Posterior vena cava (tissue), 2 donors: ENCODE results near the gene TMOD4. TPM values are rescaled to one million over a fixed set of nuclear protein-coding genes. Genes with fewer than 3 reads are reported as not detected.

ENCODE experiments used
- DNase-seq: peaks from one replicate; pipeline ENCODE4 v3.0.0-alpha.2; 2020; ENCODE audit warnings: low spot score
- intact Hi-C, 2 donors: fragments of 100-400 bp; cut with DNase I; formaldehyde crosslinking; loops; one replicate each; pipeline versions ENCODE4 v1.14.1 to v1.14.2; 2022 to 2023
- total RNA-seq, 2 donors: library from RNA; stranded (reverse); fragmentation: NEBNext Ultra II Directional; extraction: Animal tissue kit (Norgen Biotek cat#: 25700); gene quantifications; one replicate each; pipeline ENCODE4 v1.2.1, GENCODE V29; 2021
- donor health status: DM: yes; HTN: yes; CAD: no.
- donor health status: DM: yes; HTN: yes; CAD: no.

Gene TMOD4
- total RNA-seq, 2 donors from 2014 or later = 0.88 TPM; not detected in 1

- intact Hi-C loops = no loop called here
- no peak for DNase-seq
Observed at GRCh38 chr1:151187205-151187604, 11.4 kb upstream of the TMOD4 start.

DNA sequence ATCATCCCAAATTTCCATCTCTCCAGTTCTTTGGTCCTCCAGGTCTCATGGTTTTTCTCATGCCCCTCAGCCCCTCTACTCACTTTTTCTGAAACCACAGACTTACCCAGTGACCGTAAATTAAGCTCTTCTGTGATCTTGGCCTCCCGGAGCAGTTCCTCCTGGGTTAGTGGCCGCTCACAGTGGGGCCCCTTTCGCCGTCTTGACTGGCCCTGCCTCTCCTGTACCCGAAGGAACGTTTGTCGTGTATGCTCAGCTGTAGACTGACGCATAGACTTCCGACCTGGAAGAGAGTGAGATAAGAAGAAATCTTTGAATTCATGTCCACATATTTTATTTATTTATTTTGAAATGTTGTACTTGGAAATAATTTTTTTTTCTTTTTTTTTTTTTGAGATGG lies 8.4 kb upstream of the TMOD4 start:
- intact Hi-C loops = no loop called here
- no peak for DNase-seq

DNA sequence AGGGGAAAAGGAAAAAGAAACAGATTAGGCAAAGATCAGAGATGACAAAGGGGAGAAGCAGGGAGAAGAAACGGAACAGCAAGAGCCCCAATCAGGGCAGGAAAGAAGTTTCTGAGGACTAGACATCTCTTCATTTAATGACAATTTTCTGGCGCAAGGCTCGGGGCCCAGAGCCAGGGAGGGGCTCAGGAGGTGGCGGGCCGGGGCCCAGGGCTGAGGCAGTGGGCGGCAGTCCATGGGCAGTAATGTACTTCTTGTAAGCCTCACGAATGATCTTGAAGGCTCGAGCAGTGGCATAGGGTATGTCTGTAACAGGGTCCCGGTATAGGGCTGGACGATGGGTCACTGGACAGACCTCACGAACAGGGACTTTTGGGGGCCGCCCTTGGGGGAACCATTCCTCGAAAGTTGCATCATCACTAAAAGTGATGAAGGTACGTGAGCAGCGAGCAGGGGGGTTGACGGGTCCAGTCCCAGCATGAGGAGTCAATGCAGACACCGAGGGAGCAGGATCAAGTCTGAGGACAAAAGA lies 799 bp upstream of the TMOD4 start:
- intact Hi-C loops = no loop called here
- DNase-seq = no peak

DNA sequence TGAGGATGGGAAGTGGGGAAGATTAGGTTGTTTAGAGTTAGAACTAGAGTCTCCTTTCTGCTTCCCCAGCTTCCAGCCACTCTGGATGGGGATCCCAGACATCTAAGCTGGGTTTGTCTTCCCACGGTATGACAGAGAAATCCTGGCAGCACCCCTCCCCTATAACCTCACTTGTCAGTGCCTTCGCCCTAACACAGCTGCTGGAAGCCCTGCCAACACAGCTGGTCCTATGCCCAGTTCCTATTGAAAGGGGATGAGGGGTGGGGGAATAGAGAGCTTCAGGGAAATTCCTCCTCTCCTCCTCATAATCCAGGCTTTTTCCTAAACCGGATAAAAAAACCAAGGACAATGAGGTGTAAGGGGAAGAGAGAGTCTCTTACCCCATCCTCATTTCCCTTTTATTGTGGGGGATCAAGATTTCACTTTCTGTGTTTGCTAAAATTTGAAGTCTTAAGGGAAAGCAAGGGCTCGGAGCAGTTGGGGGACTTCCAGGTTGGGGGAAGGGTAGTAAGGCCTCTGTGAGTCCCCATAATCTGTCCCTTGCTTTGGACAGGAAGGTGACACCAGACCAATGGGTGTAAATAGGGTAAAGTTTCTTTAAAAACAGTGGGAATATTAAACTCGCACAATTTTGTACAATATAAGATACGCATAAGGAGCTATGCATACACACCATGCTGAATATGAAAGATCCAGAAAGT lies 590 bp downstream of the TMOD4 start:
- no peak for DNase-seq
- intact Hi-C loops = no loop called here

- intact Hi-C loops = no loop called here
- no peak for DNase-seq
Observed at GRCh38 chr1:151171190-151171589, 4.6 kb downstream of the TMOD4 start.

- intact Hi-C loops = no loop called here
- DNase-seq = no peak
Observed at GRCh38 chr1:151167116-151167515, 8.7 kb downstream of the TMOD4 start.

GRCh38 chr1:151166505-151166956 lies 9.2 kb downstream of the TMOD4 start:
- intact Hi-C loops = no loop called here
- no peak for DNase-seq

DNA sequence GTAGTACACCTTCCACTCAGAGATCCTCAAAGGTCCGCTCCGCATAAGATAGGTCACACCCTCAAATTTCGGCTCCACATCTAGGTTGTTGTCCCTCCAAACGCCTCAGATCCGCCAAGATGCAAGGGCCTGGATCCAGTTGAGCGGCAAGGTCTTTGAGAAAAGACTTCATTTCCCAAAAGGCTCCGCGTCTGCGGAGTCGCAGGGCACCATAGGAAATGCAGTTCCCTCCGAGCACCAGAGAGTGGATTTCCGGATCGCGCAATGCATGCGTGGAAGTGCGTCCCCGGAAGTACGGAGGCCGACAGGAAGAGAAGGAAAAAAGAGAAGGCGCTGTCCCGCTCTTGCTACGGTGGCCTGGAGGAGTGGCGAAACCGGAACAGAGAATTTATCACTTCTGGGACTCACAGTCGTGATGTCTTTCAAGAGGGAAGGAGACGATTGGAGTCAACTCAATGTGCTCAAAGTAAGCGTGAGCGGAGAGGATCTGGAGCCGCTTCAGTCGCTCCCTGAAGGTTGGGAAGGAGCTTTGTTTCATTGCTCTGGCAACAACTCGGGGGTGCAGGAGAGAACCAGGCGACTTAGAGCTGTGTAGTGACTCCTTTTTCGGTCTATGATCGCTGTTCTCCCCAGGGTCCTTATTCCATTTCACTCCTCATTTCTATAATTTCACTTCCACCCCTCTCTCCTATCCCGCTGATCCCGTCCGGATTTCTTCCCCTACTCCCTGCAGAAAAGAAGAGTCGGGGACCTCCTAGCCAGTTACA lies 9.9 kb downstream of the TMOD4 start, which contains the start of the genes LYSMD1 and SCNM1:
Gene LYSMD1 (minus strand): TSS at position 165 of the 767 bp plus-strand sequence. CDS start 644 bp downstream, outside the sequence.
Gene SCNM1 (plus strand): TSS at position 407 of the 767 bp plus-strand sequence. CDS start 9 bp downstream, at position 416.
- intact Hi-C loops = no loop called here
- DNase-seq = peak; percentile 99

- intact Hi-C loops = no loop called here
- peak; percentile 84 for DNase-seq
Observed at GRCh38 chr1:151165281-151165737, 10.5 kb downstream of the TMOD4 start.

- no peak for DNase-seq
- intact Hi-C loops = no loop called here
Observed at GRCh38 chr1:151164732-151165280, 11.0 kb downstream of the TMOD4 start.

GRCh38 chr1:151159373-151159772 lies 16.4 kb downstream of the TMOD4 start:
- intact Hi-C loops = loop anchor here (5.0 kb wide), 2 partner anchors 57 to 62 kb away; no protein-coding TSS in a partner anchor
- peak; percentile 28 for DNase-seq

DNA sequence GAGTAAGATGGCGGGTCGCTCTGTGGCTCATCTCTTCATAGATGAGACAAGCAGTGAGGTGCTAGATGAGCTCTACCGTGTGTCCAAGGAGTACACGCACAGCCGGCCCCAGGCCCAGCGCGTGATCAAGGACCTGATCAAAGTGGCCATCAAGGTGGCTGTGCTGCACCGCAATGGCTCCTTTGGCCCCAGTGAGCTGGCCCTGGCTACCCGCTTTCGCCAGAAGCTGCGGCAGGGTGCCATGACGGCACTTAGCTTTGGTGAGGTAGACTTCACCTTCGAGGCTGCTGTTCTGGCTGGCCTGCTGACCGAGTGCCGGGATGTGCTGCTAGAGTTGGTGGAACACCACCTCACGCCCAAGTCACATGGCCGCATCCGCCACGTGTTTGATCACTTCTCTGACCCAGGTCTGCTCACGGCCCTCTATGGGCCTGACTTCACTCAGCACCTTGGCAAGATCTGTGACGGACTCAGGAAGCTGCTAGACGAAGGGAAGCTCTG lies 17.0 kb downstream of the TMOD4 start:
- intact Hi-C loops = loop anchor here (5.0 kb wide), 2 partner anchors 56 to 62 kb away; no protein-coding TSS in a partner anchor
- DNase-seq = peak; percentile 74

DNA sequence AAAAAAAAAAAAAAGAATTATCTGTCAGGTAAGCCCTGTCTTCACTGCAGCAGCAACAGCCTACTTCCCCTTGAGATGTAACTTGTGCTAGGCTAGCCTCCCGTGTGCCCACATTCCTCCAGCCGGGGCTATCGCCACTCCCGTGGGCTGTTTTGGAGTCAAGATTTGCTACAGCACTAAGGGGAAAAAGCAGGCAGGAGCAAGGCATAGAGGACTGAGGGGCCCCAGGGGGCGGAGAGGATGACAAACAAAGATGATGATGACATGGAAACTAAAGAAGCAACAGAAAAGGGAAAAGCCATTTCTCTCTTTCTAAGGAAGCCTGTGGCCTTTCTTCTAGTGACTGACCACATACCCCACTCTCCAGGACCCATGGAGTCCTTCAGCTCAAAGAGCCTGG lies 17.5 kb downstream of the TMOD4 start:
- intact Hi-C loops = loop anchor here (5.0 kb wide), 2 partner anchors 56 to 61 kb away; no protein-coding TSS in a partner anchor

GRCh38 chr1:151157067-151157531 lies 18.7 kb downstream of the TMOD4 start:
- peak; percentile 69 for DNase-seq
- intact Hi-C loops = loop anchor here (5.0 kb wide), 2 partner anchors 55 to 60 kb away; no protein-coding TSS in a partner anchor

More for the DNA sequence above, 17.5 kb downstream of the TMOD4 start:
- peak; percentile 68 for DNase-seq

DNA sequence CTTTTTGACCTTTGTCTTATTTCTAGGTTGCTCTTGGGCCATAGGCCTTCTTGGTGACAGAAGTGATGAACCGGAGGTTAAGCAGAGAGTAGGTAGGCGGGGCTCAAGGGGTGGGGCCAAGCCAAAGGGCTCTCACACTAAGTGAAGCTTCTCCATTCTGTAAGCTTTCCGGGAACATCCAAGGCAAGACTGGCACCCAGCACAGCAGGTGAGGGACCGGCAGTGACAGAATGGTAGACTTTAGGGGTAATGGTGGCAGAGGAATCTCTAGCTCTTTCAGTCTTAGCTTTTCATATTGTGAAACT lies 19.3 kb downstream of the TMOD4 start, which contains the start of gene TNFAIP8L2:
Gene TNFAIP8L2 (plus strand): TSS at position 135 of the 305 bp plus-strand sequence. CDS start 2,049 bp downstream, outside the sequence.
- intact Hi-C loops = loop anchor here (5.0 kb wide), 2 partner anchors 54 to 59 kb away; no protein-coding TSS in a partner anchor
- DNase-seq = peak; percentile 87

- DNase-seq = no peak
- intact Hi-C loops = no loop called here
Observed at GRCh38 chr1:151147665-151148064, 28.1 kb downstream of the TMOD4 start.

DNA sequence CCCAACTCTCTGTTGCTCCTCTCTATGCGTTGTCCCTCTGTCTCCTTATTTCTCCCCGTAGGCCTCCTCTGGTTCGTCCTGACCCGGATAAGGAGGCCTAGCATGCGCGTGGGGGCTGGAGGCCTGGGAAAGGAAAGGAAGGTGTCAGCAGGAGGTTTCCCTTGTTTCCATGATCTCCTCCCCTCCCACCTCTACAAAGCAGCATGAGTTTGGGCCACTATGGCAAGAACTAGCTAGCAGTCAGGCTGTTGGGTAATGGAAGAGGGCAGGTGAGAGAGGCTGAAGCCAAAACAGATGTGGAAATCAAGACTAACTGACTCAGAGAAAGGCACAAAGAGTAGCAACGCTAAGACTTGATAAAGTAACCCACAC lies 28.7 kb downstream of the TMOD4 start:
- intact Hi-C loops = no loop called here
- DNase-seq = no peak

DNA sequence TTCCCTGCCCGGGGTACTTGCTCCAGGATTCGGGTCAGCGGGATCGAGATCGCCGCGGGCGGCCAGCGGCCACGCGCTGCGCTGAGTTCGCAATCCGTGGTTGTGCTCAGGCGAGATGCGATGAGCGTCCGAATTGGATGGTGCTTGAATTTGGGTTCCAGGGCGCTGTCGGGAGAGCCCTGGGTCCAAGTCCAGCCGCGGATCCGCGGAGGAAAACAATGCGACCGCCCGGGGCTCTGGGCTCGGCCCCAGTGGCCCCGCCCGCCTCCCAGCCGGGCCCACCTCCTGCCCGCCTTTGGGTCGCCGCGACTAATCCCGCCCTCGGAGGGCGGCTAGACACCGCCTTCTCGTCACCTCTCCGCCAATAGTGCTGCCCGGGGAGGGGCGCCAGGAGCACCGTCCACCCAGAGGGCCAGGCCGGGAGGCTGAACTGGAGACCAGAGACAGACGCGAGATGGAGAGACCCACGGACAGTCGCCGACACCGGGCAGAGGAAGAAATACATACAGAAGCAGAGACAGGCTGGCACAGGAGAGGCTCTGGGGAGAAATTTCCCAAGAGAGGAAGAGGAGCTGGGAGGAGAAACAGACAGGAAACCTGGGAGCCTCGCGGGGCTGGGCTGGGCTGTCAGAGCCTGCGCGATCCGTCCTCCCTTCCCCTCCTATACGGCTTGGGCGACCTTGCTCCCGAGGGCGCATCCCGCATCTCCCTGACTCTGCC lies 29.2 kb downstream of the TMOD4 start, which contains the start of gene SEMA6C:
Gene SEMA6C (minus strand): TSS at position 220 of the 720 bp plus-strand sequence. CDS start 4,010 bp downstream, outside the sequence.
- intact Hi-C loops = no loop called here
- peak; percentile 98 for DNase-seq
